WTC11 (cell line): ENCODE measurements around the gene SEC22C. TPM values are rescaled to one million over a fixed set of nuclear protein-coding genes. Genes with fewer than 3 reads are reported as not detected.
A peak's percentile ranks its signal among the peaks of the same experiment; 100 is the strongest.

Experiments
- ESRRA ChIP-seq: sonication (generic); formaldehyde crosslinking; IDR thresholded peaks from 2 replicates; pipeline ENCODE4 v1.8.1; 2022; ENCODE audit warnings: mild to moderate bottlenecking, missing genetic modification reagents, borderline replicate concordance
- FOXJ3 ChIP-seq: sonication (generic); formaldehyde crosslinking; IDR thresholded peaks from 2 replicates; pipeline ENCODE4 v1.9.0; 2021; ENCODE audit warnings: missing genetic modification reagents, mild to moderate bottlenecking, borderline replicate concordance
- GABPB1 ChIP-seq: sonication (generic); formaldehyde crosslinking; IDR thresholded peaks from 2 replicates; pipeline ENCODE4 v1.8.1; 2023; ENCODE audit warnings: mild to moderate bottlenecking, missing genetic modification reagents
- NFATC4 ChIP-seq: fragments of 250-450 bp; sonication (Bioruptor Pico); IDR thresholded peaks from 2 replicates; pipeline ENCODE4 v1.9.0; 2021; ENCODE audit warnings: mild to moderate bottlenecking
- NFE2L1 ChIP-seq: sonication (generic); formaldehyde crosslinking; IDR thresholded peaks from 2 replicates; pipeline ENCODE4 v1.8.1; 2023; ENCODE audit warnings: missing genetic modification reagents
- NFYB ChIP-seq: sonication (generic); formaldehyde crosslinking; conservative IDR thresholded peaks from 2 replicates; pipeline ENCODE4 v1.8.0; 2022; ENCODE audit warnings: low read depth, missing genetic modification reagents
- NR2C2 ChIP-seq: sonication (generic); formaldehyde crosslinking; IDR thresholded peaks from 2 replicates; pipeline ENCODE4 v1.8.0; 2022; ENCODE audit warnings: mild to moderate bottlenecking, missing genetic modification reagents
- SMAD4 ChIP-seq: sonication (generic); formaldehyde crosslinking; IDR thresholded peaks from 2 replicates; pipeline ENCODE4 v1.8.0; 2022; ENCODE audit warnings: mild to moderate bottlenecking, missing genetic modification reagents
- TCF7 ChIP-seq: sonication (generic); formaldehyde crosslinking; IDR thresholded peaks from 2 replicates; pipeline ENCODE4 v1.8.0; 2022; ENCODE audit warnings: mild to moderate bottlenecking, low read depth, missing genetic modification reagents, moderate library complexity
- TEAD4 ChIP-seq: sonication (generic); formaldehyde crosslinking; IDR thresholded peaks from 2 replicates; pipeline ENCODE4 v1.8.0; 2022; ENCODE audit warnings: mild to moderate bottlenecking, missing genetic modification reagents
- TP53 ChIP-seq: sonication (generic); formaldehyde crosslinking; IDR thresholded peaks from 2 replicates; pipeline ENCODE4 v1.8.1; 2023; ENCODE audit warnings: mild to moderate bottlenecking, missing genetic modification reagents
- ZNF232 ChIP-seq: sonication (generic); formaldehyde crosslinking; IDR thresholded peaks from 2 replicates; pipeline ENCODE4 v1.8.0; 2022; ENCODE audit warnings: mild to moderate bottlenecking, missing genetic modification reagents
- ZNF263 ChIP-seq: sonication (generic); formaldehyde crosslinking; IDR thresholded peaks from 2 replicates; pipeline ENCODE4 v1.8.1; 2022; ENCODE audit warnings: low read depth, mild to moderate bottlenecking, moderate library complexity, missing genetic modification reagents
- ZNF416 ChIP-seq: fragments of 250-450 bp; sonication (Bioruptor Pico); IDR thresholded peaks from 2 replicates; pipeline ENCODE4 v1.9.0; 2021; ENCODE audit warnings: mild to moderate bottlenecking, inconsistent platforms
- total RNA-seq: library from RNA; stranded (reverse); gene quantifications from 3 replicates; pipeline ENCODE4 v1.2.3, GENCODE V29; 2021
- TF ChIP-seq, protein P1 (sequence below): sonication (generic); formaldehyde crosslinking; IDR thresholded peaks from 2 replicates; pipeline ENCODE4 v1.8.0; 2022; ENCODE audit warnings: mild to moderate bottlenecking, missing genetic modification reagents
- TF ChIP-seq, protein P2 (sequence below): sonication (generic); formaldehyde crosslinking; IDR thresholded peaks from 2 replicates; pipeline ENCODE4 v1.8.1; 2022; ENCODE audit warnings: low read depth, mild to moderate bottlenecking, moderate library complexity, missing genetic modification reagents, borderline replicate concordance
- TF ChIP-seq, protein P3 (sequence below): sonication (generic); formaldehyde crosslinking; IDR thresholded peaks from 2 replicates; pipeline ENCODE4 v1.8.0; 2022; ENCODE audit warnings: mild to moderate bottlenecking, missing genetic modification reagents
- TF ChIP-seq, protein P4 (sequence below): fragments of 200-600 bp; IDR thresholded peaks from 2 replicates; pipeline ENCODE4 v1.8.0; 2022; ENCODE audit warnings: antibody characterized with exemption
- TF ChIP-seq, protein P5 (sequence below): fragments of 250-450 bp; sonication (Bioruptor Pico); conservative IDR thresholded peaks from 2 replicates; pipeline ENCODE4 v1.9.0; 2021; ENCODE audit warnings: mild to moderate bottlenecking
- TF ChIP-seq, protein P6 (sequence below): sonication (generic); formaldehyde crosslinking; IDR thresholded peaks from 2 replicates; pipeline ENCODE4 v1.8.0; 2022; ENCODE audit warnings: missing genetic modification reagents
- TF ChIP-seq, protein P7 (sequence below): fragments of 250-450 bp; sonication (Bioruptor Pico); IDR thresholded peaks from 2 replicates; pipeline ENCODE4 v1.9.0; 2021; ENCODE audit warnings: mild to moderate bottlenecking
- TF ChIP-seq, protein P8 (sequence below): sonication (generic); formaldehyde crosslinking; IDR thresholded peaks from 2 replicates; pipeline ENCODE4 v1.8.0; 2022; ENCODE audit warnings: mild to moderate bottlenecking, missing genetic modification reagents

The SEC22C gene
- total RNA-seq, 1 experiment from 2014 or later, result 37.0 TPM

DNA sequence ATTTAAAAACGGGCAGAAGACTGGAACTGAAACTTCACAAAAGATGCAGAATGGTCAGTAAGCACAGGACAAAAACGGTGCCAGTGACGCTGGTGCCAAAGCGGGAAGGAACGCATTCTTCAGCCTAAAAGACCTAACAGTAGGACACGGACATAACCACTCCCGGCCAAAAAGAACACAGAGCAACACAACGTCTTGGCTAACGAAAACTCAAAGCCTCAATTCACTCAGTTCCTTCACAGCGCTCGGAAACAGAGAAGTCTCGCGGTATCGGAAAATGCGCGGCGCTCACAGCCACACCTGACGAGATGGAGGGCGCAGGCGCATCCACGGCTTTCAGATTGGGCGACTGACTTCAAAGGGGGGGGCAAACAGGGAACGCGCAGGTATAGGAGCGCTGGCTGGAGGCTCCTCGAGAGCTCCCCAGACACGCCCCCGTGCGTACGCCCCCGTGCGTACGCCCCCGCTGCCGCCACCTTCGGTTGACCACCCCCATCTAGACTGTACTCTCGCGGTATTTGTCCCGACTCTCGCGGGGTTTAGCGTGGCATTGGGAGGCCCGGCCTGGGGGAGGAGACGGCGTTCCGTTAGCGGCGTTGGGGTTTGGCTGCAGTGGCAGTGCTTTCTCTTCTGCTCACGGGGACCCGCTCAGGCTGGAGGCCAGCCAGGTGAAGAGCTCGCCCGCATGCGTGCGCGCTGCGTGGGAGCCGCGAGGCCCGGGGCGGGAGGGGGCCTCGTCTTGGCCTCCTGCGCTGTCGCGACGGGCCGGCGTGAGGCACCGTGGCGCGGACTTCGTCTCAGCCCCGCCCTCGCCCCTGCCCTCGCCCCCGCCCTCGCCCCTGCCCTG, 18.6 kb upstream of the SEC22C start, which contains the start of gene NKTR (continued):
- TF ChIP-seq, protein P1, sequence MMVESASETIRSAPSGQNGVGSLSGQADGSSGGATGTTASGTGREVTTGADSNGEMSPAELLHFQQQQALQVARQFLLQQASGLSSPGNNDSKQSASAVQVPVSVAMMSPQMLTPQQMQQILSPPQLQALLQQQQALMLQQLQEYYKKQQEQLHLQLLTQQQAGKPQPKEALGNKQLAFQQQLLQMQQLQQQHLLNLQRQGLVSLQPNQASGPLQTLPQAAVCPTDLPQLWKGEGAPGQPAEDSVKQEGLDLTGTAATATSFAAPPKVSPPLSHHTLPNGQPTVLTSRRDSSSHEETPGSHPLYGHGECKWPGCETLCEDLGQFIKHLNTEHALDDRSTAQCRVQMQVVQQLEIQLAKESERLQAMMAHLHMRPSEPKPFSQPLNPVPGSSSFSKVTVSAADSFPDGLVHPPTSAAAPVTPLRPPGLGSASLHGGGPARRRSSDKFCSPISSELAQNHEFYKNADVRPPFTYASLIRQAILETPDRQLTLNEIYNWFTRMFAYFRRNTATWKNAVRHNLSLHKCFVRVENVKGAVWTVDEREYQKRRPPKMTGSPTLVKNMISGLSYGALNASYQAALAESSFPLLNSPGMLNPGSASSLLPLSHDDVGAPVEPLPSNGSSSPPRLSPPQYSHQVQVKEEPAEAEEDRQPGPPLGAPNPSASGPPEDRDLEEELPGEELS, result 0 out of 2 replicates have a peak, but pooled peaks have one; percentile 37
- TF ChIP-seq, protein P2, sequence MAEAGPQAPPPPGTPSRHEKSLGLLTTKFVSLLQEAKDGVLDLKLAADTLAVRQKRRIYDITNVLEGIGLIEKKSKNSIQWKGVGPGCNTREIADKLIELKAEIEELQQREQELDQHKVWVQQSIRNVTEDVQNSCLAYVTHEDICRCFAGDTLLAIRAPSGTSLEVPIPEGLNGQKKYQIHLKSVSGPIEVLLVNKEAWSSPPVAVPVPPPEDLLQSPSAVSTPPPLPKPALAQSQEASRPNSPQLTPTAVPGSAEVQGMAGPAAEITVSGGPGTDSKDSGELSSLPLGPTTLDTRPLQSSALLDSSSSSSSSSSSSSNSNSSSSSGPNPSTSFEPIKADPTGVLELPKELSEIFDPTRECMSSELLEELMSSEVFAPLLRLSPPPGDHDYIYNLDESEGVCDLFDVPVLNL (CRISPR knock-in tag), result no peak
- peak; percentile 70; the same call in 1 of the 2 replicates for TF ChIP-seq ESRRA
- no peak for TF ChIP-seq NFATC4 (CRISPR knock-in tag)
- no peak for TF ChIP-seq ZNF263 (CRISPR knock-in tag)
- no peak for TF ChIP-seq TEAD4
- TF ChIP-seq, protein P3, sequence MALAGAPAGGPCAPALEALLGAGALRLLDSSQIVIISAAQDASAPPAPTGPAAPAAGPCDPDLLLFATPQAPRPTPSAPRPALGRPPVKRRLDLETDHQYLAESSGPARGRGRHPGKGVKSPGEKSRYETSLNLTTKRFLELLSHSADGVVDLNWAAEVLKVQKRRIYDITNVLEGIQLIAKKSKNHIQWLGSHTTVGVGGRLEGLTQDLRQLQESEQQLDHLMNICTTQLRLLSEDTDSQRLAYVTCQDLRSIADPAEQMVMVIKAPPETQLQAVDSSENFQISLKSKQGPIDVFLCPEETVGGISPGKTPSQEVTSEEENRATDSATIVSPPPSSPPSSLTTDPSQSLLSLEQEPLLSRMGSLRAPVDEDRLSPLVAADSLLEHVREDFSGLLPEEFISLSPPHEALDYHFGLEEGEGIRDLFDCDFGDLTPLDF (CRISPR knock-in tag), result no peak
- TF ChIP-seq NR2C2, result no peak
- no peak for TF ChIP-seq TP53 (CRISPR knock-in tag)
- TF ChIP-seq, protein P4, sequence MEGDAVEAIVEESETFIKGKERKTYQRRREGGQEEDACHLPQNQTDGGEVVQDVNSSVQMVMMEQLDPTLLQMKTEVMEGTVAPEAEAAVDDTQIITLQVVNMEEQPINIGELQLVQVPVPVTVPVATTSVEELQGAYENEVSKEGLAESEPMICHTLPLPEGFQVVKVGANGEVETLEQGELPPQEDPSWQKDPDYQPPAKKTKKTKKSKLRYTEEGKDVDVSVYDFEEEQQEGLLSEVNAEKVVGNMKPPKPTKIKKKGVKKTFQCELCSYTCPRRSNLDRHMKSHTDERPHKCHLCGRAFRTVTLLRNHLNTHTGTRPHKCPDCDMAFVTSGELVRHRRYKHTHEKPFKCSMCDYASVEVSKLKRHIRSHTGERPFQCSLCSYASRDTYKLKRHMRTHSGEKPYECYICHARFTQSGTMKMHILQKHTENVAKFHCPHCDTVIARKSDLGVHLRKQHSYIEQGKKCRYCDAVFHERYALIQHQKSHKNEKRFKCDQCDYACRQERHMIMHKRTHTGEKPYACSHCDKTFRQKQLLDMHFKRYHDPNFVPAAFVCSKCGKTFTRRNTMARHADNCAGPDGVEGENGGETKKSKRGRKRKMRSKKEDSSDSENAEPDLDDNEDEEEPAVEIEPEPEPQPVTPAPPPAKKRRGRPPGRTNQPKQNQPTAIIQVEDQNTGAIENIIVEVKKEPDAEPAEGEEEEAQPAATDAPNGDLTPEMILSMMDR, result no peak
- TF ChIP-seq TCF7, result no peak; the same call in 1 of the 2 replicates
- TF ChIP-seq, protein P5, sequence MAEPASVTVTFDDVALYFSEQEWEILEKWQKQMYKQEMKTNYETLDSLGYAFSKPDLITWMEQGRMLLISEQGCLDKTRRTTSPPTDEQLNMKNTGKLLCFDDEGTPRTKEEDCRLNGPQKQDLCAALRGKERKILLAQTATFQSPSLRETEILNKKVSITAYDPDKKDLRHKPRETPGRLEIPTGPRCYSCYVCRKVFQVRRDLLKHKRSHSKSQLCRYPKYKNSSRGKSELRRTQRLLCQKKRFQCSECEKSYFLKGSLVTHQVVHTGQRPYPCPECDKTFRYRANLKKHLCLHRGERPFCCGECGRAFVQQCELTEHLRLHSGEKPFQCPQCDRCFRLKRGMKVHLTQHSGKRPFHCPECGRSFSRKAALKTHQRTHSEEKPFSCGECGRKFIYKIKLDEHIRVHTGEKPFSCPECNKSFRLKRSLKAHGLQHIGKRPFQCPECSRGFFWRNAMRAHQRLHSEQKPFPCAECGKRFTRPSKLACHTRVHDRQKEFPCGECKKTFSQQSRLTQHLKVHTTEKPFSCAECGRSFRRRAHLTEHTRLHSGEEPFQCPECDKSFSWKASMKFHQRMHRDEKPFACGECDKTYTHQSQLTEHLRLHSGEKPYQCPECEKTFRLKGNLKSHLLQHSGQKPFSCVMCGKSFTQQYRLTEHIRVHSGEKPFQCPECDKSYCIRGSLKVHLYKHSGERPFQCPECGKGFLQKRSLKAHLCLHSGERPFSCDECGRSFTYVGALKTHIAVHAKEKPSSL (CRISPR knock-in tag), result no peak
- TF ChIP-seq SMAD4 (CRISPR knock-in tag), result no peak
- TF ChIP-seq NFE2L1 (CRISPR knock-in tag), result peak; percentile 69; the same call in 1 of the 2 replicates
- TF ChIP-seq NFYB (CRISPR knock-in tag), result peak; percentile 36
- TF ChIP-seq FOXJ3 (CRISPR knock-in tag), result no peak
- TF ChIP-seq, protein P6, sequence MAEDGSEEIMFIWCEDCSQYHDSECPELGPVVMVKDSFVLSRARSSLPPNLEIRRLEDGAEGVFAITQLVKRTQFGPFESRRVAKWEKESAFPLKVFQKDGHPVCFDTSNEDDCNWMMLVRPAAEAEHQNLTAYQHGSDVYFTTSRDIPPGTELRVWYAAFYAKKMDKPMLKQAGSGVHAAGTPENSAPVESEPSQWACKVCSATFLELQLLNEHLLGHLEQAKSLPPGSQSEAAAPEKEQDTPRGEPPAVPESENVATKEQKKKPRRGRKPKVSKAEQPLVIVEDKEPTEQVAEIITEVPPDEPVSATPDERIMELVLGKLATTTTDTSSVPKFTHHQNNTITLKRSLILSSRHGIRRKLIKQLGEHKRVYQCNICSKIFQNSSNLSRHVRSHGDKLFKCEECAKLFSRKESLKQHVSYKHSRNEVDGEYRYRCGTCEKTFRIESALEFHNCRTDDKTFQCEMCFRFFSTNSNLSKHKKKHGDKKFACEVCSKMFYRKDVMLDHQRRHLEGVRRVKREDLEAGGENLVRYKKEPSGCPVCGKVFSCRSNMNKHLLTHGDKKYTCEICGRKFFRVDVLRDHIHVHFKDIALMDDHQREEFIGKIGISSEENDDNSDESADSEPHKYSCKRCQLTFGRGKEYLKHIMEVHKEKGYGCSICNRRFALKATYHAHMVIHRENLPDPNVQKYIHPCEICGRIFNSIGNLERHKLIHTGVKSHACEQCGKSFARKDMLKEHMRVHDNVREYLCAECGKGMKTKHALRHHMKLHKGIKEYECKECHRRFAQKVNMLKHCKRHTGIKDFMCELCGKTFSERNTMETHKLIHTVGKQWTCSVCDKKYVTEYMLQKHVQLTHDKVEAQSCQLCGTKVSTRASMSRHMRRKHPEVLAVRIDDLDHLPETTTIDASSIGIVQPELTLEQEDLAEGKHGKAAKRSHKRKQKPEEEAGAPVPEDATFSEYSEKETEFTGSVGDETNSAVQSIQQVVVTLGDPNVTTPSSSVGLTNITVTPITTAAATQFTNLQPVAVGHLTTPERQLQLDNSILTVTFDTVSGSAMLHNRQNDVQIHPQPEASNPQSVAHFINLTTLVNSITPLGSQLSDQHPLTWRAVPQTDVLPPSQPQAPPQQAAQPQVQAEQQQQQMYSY (CRISPR knock-in tag), result no peak
- TF ChIP-seq, protein P7, sequence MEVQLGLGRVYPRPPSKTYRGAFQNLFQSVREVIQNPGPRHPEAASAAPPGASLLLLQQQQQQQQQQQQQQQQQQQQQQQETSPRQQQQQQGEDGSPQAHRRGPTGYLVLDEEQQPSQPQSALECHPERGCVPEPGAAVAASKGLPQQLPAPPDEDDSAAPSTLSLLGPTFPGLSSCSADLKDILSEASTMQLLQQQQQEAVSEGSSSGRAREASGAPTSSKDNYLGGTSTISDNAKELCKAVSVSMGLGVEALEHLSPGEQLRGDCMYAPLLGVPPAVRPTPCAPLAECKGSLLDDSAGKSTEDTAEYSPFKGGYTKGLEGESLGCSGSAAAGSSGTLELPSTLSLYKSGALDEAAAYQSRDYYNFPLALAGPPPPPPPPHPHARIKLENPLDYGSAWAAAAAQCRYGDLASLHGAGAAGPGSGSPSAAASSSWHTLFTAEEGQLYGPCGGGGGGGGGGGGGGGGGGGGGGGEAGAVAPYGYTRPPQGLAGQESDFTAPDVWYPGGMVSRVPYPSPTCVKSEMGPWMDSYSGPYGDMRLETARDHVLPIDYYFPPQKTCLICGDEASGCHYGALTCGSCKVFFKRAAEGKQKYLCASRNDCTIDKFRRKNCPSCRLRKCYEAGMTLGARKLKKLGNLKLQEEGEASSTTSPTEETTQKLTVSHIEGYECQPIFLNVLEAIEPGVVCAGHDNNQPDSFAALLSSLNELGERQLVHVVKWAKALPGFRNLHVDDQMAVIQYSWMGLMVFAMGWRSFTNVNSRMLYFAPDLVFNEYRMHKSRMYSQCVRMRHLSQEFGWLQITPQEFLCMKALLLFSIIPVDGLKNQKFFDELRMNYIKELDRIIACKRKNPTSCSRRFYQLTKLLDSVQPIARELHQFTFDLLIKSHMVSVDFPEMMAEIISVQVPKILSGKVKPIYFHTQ (CRISPR knock-in tag), result no peak
- TF ChIP-seq, protein P8, sequence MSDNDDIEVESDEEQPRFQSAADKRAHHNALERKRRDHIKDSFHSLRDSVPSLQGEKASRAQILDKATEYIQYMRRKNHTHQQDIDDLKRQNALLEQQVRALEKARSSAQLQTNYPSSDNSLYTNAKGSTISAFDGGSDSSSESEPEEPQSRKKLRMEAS (CRISPR knock-in tag), result peak; percentile 73
- no peak for TF ChIP-seq ZNF232 (CRISPR knock-in tag)
- TF ChIP-seq GABPB1 (CRISPR knock-in tag), result no peak; the same call in 1 of the 2 replicates
- TF ChIP-seq ZNF416 (CRISPR knock-in tag), result no peak
